ENCODE data around the gene TPGS1.

The TPGS1 gene

DNA sequence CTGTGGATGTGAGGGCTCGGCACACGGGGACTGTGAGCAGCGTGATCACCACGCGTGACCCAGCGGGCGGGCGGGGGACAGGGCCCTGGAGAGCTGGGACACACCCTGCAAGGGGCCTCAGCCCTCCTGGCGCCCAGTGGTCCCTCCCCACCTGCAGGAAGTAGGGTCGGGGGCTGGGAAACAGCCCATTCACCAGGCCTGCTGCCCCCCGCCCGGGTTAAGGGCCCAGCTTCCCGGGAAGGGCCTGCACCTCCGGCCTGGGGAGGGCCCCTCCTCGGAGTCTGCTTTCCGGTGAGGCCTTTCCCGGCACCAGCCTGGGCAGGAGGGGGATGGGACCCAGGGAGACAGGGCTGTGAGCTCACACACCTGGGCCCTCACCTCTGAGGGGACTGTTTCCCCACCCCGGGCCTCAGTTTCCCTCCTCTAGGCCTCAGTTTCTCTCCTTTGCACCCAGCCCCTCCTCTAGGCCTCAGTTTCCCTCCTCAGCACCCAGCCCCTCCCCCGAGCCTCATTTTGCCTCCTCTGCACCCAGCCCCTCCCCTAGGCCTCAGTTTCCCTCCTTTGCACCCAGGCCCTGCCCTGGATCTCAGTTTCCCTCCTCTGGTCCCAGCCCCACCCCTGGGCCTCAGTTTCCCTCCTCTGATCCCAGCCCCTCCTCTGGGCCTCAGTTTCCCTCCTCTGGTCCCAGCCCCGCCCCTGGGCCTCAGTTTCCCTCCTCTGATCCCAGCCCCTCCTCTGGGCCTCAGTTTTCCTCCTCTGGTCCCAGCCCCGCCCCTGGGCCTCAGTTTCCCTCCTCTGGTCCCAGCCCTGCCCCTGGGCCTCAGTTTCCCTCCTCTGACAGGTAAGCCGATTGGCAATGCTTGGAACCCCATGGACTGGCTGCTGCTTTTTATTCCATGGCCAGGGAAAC lies 12.9 kb upstream of the TPGS1 start:
- H3K9ac ChIP-seq (ENCODE audit: low read length): no peak overlapping the region
- H3K4me3 ChIP-seq (ENCODE audit: low read length): no peak overlapping the region
- no peaks in the 10 kb centered on the region for H3K9me3 ChIP-seq (ENCODE audit: control insufficient read depth, low read length)
- peaks cover 28% of the 10 kb centered on the region for H3K27me3 ChIP-seq (ENCODE audit: control insufficient read depth, insufficient read depth, low read length)
- H3K36me3 ChIP-seq (ENCODE audit: control insufficient read depth, insufficient read depth, low read length): no peaks in the 10 kb centered on the region
- H3K4me1 ChIP-seq (ENCODE audit: control insufficient read depth, insufficient read depth, low read length): peaks cover 5% of the 10 kb centered on the region

DNA sequence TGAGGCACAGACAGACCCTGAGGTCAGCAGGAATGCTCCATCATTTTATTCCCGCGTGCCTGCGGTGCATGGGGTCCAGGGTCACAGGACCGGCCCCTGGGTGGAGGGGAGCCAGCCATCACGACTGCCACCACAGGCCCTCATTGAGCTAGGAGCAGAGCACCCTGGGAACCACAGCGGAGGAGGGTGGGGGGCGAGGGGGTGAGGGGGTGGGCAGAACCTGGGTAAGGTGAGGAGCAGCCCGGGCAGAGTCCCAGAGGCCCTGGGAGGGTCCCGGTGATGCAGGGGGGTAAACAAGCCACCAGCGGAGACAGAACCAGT lies 12.3 kb upstream of the TPGS1 start:
- Histone ChIP-seq H3K9me3 (ENCODE audit: control insufficient read depth, low read length) (no peaks in the 10 kb centered on the region), H3K4me3 (ENCODE audit: low read length) (no peak overlapping the region), H3K27me3 (ENCODE audit: control insufficient read depth, insufficient read depth, low read length) (peaks cover 30% of the 10 kb centered on the region), H3K4me1 (ENCODE audit: control insufficient read depth, insufficient read depth, low read length) (peaks cover 3% of the 10 kb centered on the region), H3K36me3 (ENCODE audit: control insufficient read depth, insufficient read depth, low read length) (no peaks in the 10 kb centered on the region), H3K9ac (ENCODE audit: low read length) (no peak overlapping the region)

DNA sequence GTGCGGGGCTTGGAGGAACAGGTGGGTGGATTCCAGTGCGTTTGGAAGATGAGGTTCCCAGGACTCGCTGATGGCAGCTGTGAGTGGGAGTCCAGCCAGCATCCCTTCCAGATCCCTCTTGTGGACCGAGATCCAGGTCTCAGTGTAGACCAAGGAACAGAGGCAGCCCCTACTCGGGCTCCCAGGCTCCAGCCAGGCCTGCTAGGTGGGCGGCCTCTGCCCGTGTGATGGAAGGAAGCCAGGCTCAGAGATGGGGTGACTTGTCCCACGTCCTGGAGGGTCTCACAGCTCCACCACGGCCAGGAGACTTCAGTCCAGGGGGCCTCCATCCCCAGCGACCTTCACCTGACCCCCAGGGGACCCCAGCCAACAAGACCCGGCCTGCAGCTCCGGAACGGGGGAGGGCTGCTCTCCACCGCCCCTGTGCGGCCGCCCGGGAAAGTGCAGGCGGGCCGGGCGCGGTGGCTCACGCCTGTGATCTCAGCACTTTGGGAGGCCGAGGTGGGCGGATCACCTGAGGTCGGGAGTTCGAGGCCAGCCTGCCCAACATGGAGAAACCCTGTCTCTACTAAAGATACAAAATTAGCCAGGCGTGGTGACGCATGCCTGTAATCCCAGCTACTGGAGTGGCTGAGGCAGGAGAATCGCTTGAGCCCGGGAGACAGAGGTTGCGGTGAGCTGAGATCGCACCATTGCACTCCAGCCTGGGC lies 11.7 kb upstream of the TPGS1 start:
- peaks cover 30% of the 10 kb centered on the region for H3K27me3 ChIP-seq (ENCODE audit: control insufficient read depth, insufficient read depth, low read length)
- no peak overlapping the region for H3K4me3 ChIP-seq (ENCODE audit: low read length)
- H3K9ac ChIP-seq (ENCODE audit: low read length): no peak overlapping the region
- H3K9me3 ChIP-seq (ENCODE audit: control insufficient read depth, low read length): no peaks in the 10 kb centered on the region
- H3K4me1 ChIP-seq (ENCODE audit: control insufficient read depth, insufficient read depth, low read length): peaks cover 3% of the 10 kb centered on the region
- H3K36me3 ChIP-seq (ENCODE audit: control insufficient read depth, insufficient read depth, low read length): no peaks in the 10 kb centered on the region

DNA sequence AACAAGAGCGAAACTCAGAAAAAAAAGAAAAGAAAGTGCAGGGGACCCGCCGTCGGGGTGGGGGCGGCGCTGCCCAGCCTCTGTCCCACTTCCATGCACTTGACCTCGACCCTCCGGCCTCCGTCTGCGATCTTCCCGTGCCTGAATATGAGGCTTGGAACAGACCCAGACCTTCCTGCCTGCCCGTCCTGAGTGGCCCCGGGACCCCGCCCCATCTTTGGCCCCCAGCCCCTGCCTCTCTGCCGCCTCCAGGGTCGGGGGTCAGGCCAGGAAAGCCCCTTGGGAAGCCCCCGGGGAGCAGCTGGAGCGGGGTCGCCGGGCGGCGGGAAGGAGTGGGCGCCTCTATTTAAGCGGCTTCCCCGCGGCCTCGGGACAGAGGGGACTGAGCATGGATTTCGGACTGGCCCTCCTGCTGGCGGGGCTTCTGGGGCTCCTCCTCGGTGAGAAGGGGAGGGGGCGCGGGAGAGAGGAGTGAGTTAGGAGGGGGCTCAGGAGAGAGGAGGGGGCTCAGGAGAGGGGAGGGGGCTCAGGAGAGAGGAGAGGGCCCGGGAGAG lies 11.1 kb upstream of the TPGS1 start, which contains the start of gene MADCAM1:
Gene MADCAM1, plus strand, starts transcription at position 375 of the 554 bp plus-strand sequence. Its CDS starts 14 bp downstream, at position 389.
- peaks cover 3% of the 10 kb centered on the region for H3K4me1 ChIP-seq (ENCODE audit: control insufficient read depth, insufficient read depth, low read length)
- H3K27me3 ChIP-seq (ENCODE audit: control insufficient read depth, insufficient read depth, low read length): peaks cover 30% of the 10 kb centered on the region
- H3K36me3 ChIP-seq (ENCODE audit: control insufficient read depth, insufficient read depth, low read length): no peaks in the 10 kb centered on the region
- H3K9ac ChIP-seq (ENCODE audit: low read length): no peak within 1 kb of the TSS
- H3K9me3 ChIP-seq (ENCODE audit: control insufficient read depth, low read length): no peaks in the 10 kb centered on the region
- H3K4me3 ChIP-seq (ENCODE audit: low read length): no peak within 1 kb of the TSS

- peaks cover 3% of the 10 kb centered on the region for H3K4me1 ChIP-seq (ENCODE audit: control insufficient read depth, insufficient read depth, low read length)
- no peaks in the 10 kb centered on the region for H3K36me3 ChIP-seq (ENCODE audit: control insufficient read depth, insufficient read depth, low read length)
- H3K4me3 ChIP-seq (ENCODE audit: low read length): no peak overlapping the region
- H3K9ac ChIP-seq (ENCODE audit: low read length): no peak overlapping the region
- H3K27me3 ChIP-seq (ENCODE audit: control insufficient read depth, insufficient read depth, low read length): peaks cover 30% of the 10 kb centered on the region
- H3K9me3 ChIP-seq (ENCODE audit: control insufficient read depth, low read length): no peaks in the 10 kb centered on the region
Measured at GRCh38 chr19:496986-497385, 10.3 kb upstream of the TPGS1 start.

GRCh38 chr19:497491-497868 lies 9.8 kb upstream of the TPGS1 start:
- Histone ChIP-seq H3K9me3 (ENCODE audit: control insufficient read depth, low read length) (no peaks in the 10 kb centered on the region), H3K9ac (ENCODE audit: low read length) (no peak overlapping the region), H3K36me3 (ENCODE audit: control insufficient read depth, insufficient read depth, low read length) (no peaks in the 10 kb centered on the region), H3K27me3 (ENCODE audit: control insufficient read depth, insufficient read depth, low read length) (peaks cover 30% of the 10 kb centered on the region), H3K4me3 (ENCODE audit: low read length) (no peak overlapping the region), H3K4me1 (ENCODE audit: control insufficient read depth, insufficient read depth, low read length) (peaks cover 3% of the 10 kb centered on the region)

- Histone ChIP-seq H3K27me3 (ENCODE audit: control insufficient read depth, insufficient read depth, low read length) (peaks cover 30% of the 10 kb centered on the region), H3K36me3 (ENCODE audit: control insufficient read depth, insufficient read depth, low read length) (no peaks in the 10 kb centered on the region), H3K9me3 (ENCODE audit: control insufficient read depth, low read length) (no peaks in the 10 kb centered on the region), H3K4me1 (ENCODE audit: control insufficient read depth, insufficient read depth, low read length) (peaks cover 3% of the 10 kb centered on the region), H3K9ac (ENCODE audit: low read length) (no peak overlapping the region), H3K4me3 (ENCODE audit: low read length) (no peak overlapping the region)
Measured at GRCh38 chr19:497869-498510, 9.3 kb upstream of the TPGS1 start.

GRCh38 chr19:498511-498891 lies 8.8 kb upstream of the TPGS1 start:
- Histone ChIP-seq H3K4me3 (ENCODE audit: low read length) (no peak overlapping the region), H3K9me3 (ENCODE audit: control insufficient read depth, low read length) (no peaks in the 10 kb centered on the region), H3K27me3 (ENCODE audit: control insufficient read depth, insufficient read depth, low read length) (peaks cover 30% of the 10 kb centered on the region), H3K9ac (ENCODE audit: low read length) (no peak overlapping the region), H3K4me1 (ENCODE audit: control insufficient read depth, insufficient read depth, low read length) (peaks cover 3% of the 10 kb centered on the region), H3K36me3 (ENCODE audit: control insufficient read depth, insufficient read depth, low read length) (no peaks in the 10 kb centered on the region)

- Histone ChIP-seq H3K27me3 (ENCODE audit: control insufficient read depth, insufficient read depth, low read length) (peaks cover 30% of the 10 kb centered on the region), H3K9ac (ENCODE audit: low read length) (no peak overlapping the region), H3K4me1 (ENCODE audit: control insufficient read depth, insufficient read depth, low read length) (peaks cover 3% of the 10 kb centered on the region)
Measured at GRCh38 chr19:498977-499623, 8.2 kb upstream of the TPGS1 start.

DNA sequence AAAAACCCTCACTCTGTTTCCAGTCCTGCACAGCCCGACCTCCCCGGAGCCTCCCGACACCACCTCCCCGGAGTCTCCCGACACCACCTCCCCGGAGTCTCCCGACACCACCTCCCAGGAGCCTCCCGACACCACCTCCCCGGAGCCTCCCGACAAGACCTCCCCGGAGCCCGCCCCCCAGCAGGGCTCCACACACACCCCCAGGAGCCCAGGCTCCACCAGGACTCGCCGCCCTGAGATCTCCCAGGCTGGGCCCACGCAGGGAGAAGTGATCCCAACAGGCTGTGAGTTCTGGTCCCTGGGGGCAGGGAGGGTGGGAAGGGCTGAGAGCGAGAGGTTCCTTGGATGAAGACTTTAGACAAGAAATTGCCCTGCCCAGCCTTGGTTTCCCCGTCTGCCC lies 5.7 kb upstream of the TPGS1 start:
- peaks cover 20% of the 10 kb centered on the region for H3K27me3 ChIP-seq (ENCODE audit: control insufficient read depth, insufficient read depth, low read length)
- H3K4me1 ChIP-seq (ENCODE audit: control insufficient read depth, insufficient read depth, low read length): peaks cover 8% of the 10 kb centered on the region
- H3K9ac ChIP-seq (ENCODE audit: low read length): no peak overlapping the region
- no peak overlapping the region for H3K4me3 ChIP-seq (ENCODE audit: low read length)
- H3K36me3 ChIP-seq (ENCODE audit: control insufficient read depth, insufficient read depth, low read length): no peaks in the 10 kb centered on the region
- no peaks in the 10 kb centered on the region for H3K9me3 ChIP-seq (ENCODE audit: control insufficient read depth, low read length)

More at GRCh38 chr19:498977-499623, 8.2 kb upstream of the TPGS1 start:
- no peak overlapping the region for H3K4me3 ChIP-seq (ENCODE audit: low read length)
- no peaks in the 10 kb centered on the region for H3K36me3 ChIP-seq (ENCODE audit: control insufficient read depth, insufficient read depth, low read length)
- no peaks in the 10 kb centered on the region for H3K9me3 ChIP-seq (ENCODE audit: control insufficient read depth, low read length)

DNA sequence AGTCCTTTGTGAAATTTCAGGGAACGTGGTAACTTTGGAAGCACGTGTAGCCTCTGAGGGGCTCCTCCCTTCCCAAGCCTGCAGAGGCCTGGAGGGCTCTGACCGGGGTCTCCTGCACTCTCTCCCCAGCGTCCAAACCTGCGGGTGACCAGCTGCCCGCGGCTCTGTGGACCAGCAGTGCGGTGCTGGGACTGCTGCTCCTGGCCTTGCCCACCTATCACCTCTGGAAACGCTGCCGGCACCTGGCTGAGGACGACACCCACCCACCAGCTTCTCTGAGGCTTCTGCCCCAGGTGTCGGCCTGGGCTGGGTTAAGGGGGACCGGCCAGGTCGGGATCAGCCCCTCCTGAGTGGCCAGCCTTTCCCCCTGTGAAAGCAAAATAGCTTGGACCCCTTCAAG lies 2.7 kb upstream of the TPGS1 start:
- Histone ChIP-seq H3K4me1 (ENCODE audit: control insufficient read depth, insufficient read depth, low read length) (peaks cover 17% of the 10 kb centered on the region), H3K9ac (ENCODE audit: low read length) (no peak overlapping the region), H3K4me3 (ENCODE audit: low read length) (no peak overlapping the region), H3K36me3 (ENCODE audit: control insufficient read depth, insufficient read depth, low read length) (no peaks in the 10 kb centered on the region), H3K27me3 (ENCODE audit: control insufficient read depth, insufficient read depth, low read length) (peaks cover under 1% of the 10 kb centered on the region), H3K9me3 (ENCODE audit: control insufficient read depth, low read length) (no peaks in the 10 kb centered on the region)

Measured in mucosa of stomach (tissue), 1 donor.